ENCODE results near the gene FTSJ1.
A peak's percentile ranks its signal among the peaks of the same experiment; 100 is the strongest.

The FTSJ1 gene

GRCh38 chrX:48475296-48475695, 703 bp upstream of the FTSJ1 start:
- no peak for DNase-seq (ENCODE audit: low read depth, low spot score)
- in situ Hi-C loops (cut with HindIII; ENCODE audit: low sequenced_read_pairs), result no loop called here
- no peak for TF ChIP-seq CTCF (IDR thresholded peaks at IDR 0.05; ENCODE audit: low read depth, low read length)
- peak overlapping the region; percentile 80 for H3K4me3 ChIP-seq (ENCODE audit: low read depth, low read length)

GRCh38 chrX:48476919-48477318, 920 bp downstream of the FTSJ1 start:
- TF ChIP-seq CTCF (IDR thresholded peaks at IDR 0.05; ENCODE audit: low read depth, low read length), result no peak
- in situ Hi-C loops (cut with HindIII; ENCODE audit: low sequenced_read_pairs), result no loop called here
- no peak for DNase-seq (ENCODE audit: low read depth, low spot score)

GRCh38 chrX:48477960-48478755, 2.2 kb downstream of the FTSJ1 start:
- no peak overlapping the region for H3K4me3 ChIP-seq (ENCODE audit: low read depth, low read length)
- TF ChIP-seq CTCF (IDR thresholded peaks at IDR 0.05; ENCODE audit: low read depth, low read length), result no peak
- DNase-seq (ENCODE audit: low read depth, low spot score), result no peak
- in situ Hi-C loops (cut with HindIII; ENCODE audit: low sequenced_read_pairs), result no loop called here

More at GRCh38 chrX:48476919-48477318, 920 bp downstream of the FTSJ1 start:
- H3K4me3 ChIP-seq (ENCODE audit: low read depth, low read length), result peak overlapping the region; percentile 80

GRCh38 chrX:48478806-48479205, 2.8 kb downstream of the FTSJ1 start:
- no peak for TF ChIP-seq CTCF (IDR thresholded peaks at IDR 0.05; ENCODE audit: low read depth, low read length)
- DNase-seq (ENCODE audit: low read depth, low spot score), result no peak
- in situ Hi-C loops (cut with HindIII; ENCODE audit: low sequenced_read_pairs), result no loop called here
- H3K4me3 ChIP-seq (ENCODE audit: low read depth, low read length), result no peak overlapping the region

- no peak overlapping the region for H3K4me3 ChIP-seq (ENCODE audit: low read depth, low read length)
- DNase-seq (ENCODE audit: low read depth, low spot score), result no peak
- TF ChIP-seq CTCF (IDR thresholded peaks at IDR 0.05; ENCODE audit: low read depth, low read length), result no peak
- in situ Hi-C loops (cut with HindIII; ENCODE audit: low sequenced_read_pairs), result no loop called here
Measured at GRCh38 chrX:48480142-48480541, 4.1 kb downstream of the FTSJ1 start.

- no peak for DNase-seq (ENCODE audit: low read depth, low spot score)
- in situ Hi-C loops (cut with HindIII; ENCODE audit: low sequenced_read_pairs), result no loop called here
- TF ChIP-seq CTCF (IDR thresholded peaks at IDR 0.05; ENCODE audit: low read depth, low read length), result no peak
- no peak overlapping the region for H3K4me3 ChIP-seq (ENCODE audit: low read depth, low read length)
Measured at GRCh38 chrX:48480583-48480982, 4.6 kb downstream of the FTSJ1 start.
